Naive B cell (primary cell): ENCODE measurements around the gene RPS21. TPM values are rescaled to one million over a fixed set of nuclear protein-coding genes. Genes with fewer than 3 reads are reported as not detected.

Experiments used
- ATAC-seq, 2 donors: fragments of 150-1000 bp; cut with Tn5 transposase; 2 replicates each; pipeline ENCODE4 v1.10.0; 2021; ENCODE audit warnings: low read depth in 2 of 2, mild to moderate bottlenecking in 2 of 2, moderate library complexity in 2 of 2
- DNase-seq: peaks from one replicate; pipeline ENCODE4 v3.0.0; 2022
- H3K27ac Mint-ChIP-seq, 6 donors: one replicate each; pipeline ENCODE4 v1.8.0; 2020 to 2022; ENCODE audit warnings: mild to moderate bottlenecking in 6 of 6, mixed read lengths in 6 of 6, moderate library complexity in 5 of 6, inconsistent platforms in 2 of 6
- H3K27me3 Mint-ChIP-seq, 3 donors: one replicate each; pipeline ENCODE4 v1.8.0; 2021 to 2022; ENCODE audit warnings: mixed read lengths in 3 of 3, mild to moderate bottlenecking in 1 of 3
- H3K36me3 Mint-ChIP-seq, 2 donors: one replicate each; pipeline ENCODE4 v1.8.0; 2020 to 2022; ENCODE audit warnings: mixed read lengths in 2 of 2, inconsistent platforms in 1 of 2, mild to moderate bottlenecking in 1 of 2
- H3K4me1 Mint-ChIP-seq, 3 donors: one replicate each; pipeline ENCODE4 v1.8.0; 2020 to 2022; ENCODE audit warnings: mixed read lengths in 3 of 3, inconsistent platforms in 1 of 3, mild to moderate bottlenecking in 1 of 3, moderate library complexity in 1 of 3
- H3K4me3 Mint-ChIP-seq, 8 donors: one replicate each; pipeline ENCODE4 v1.8.0; 2020 to 2022; ENCODE audit warnings: mild to moderate bottlenecking in 8 of 8, mixed read lengths in 8 of 8, moderate library complexity in 8 of 8, inconsistent platforms in 2 of 8
- H3K9me3 Mint-ChIP-seq, 7 donors: one replicate each; pipeline ENCODE4 v1.8.0; 2020 to 2022; ENCODE audit warnings: mixed read lengths in 7 of 7, mild to moderate bottlenecking in 5 of 7, inconsistent platforms in 2 of 7, moderate library complexity in 1 of 7
- polyA plus RNA-seq, 6 donors: library from polyadenylated mRNA; unstranded; fragments of 300-500 nt; fragmentation: Illumina TruSeq; gene quantifications; one replicate each; pipeline ENCODE4 v1.2.3, GENCODE V29; 2021; ENCODE audit warnings: low read depth in 6 of 6

RPS21 gene
- polyA plus RNA-seq, 6 donors from 2014 or later = 1,712 to 3,127 (median 2,557) TPM

GRCh38 chr20:62382306-62383198, 4.4 kb upstream of the RPS21 start:
- peaks cover 0 to 6% (median 0%) of the 10 kb centered on the region in 7 donors for H3K9me3 Mint-ChIP-seq
- peak; percentile 82 for DNase-seq
- peaks cover 6 to 10% of the 10 kb centered on the region in 2 donors for H3K36me3 Mint-ChIP-seq
- peak overlapping the region in 3 of 8 donors; percentile 3 to 84 (median 56) for H3K4me3 Mint-ChIP-seq
- peaks cover 27 to 38% (median 35%) of the 10 kb centered on the region in 3 donors for H3K4me1 Mint-ChIP-seq
- peak; percentile 69 to 70 for ATAC-seq
- H3K27me3 Mint-ChIP-seq = no peaks in the 10 kb centered on the region
- peak overlapping the region; percentile 14 to 90 (median 42) for H3K27ac Mint-ChIP-seq

- DNase-seq = no peak
- Mint-ChIP-seq H3K4me3 (peak overlapping the region; percentile 88 to 96 (median 92)), H3K27ac (peak overlapping the region in 5 of 6 donors; percentile 70 to 96 (median 88)), H3K36me3 (peaks cover 0 to under 1% of the 10 kb centered on the region in 2 donors), H3K27me3 (no peaks in the 10 kb centered on the region), H3K4me1 (peaks cover 24 to 58% (median 52%) of the 10 kb centered on the region in 3 donors), H3K9me3 (no peaks in the 10 kb centered on the region)
- ATAC-seq = peak; percentile 15 to 16
Observed at GRCh38 chr20:62387219-62387913, 463 bp downstream of the RPS21 start.

GRCh38 chr20:62387933-62388635, 1.2 kb downstream of the RPS21 start:
- Mint-ChIP-seq H3K27me3 (no peaks in the 10 kb centered on the region), H3K36me3 (no peaks in the 10 kb centered on the region), H3K4me1 (peaks cover 21 to 52% (median 45%) of the 10 kb centered on the region in 3 donors), H3K9me3 (no peaks in the 10 kb centered on the region), H3K4me3 (peak overlapping the region; percentile 88 to 96 (median 92)), H3K27ac (peak overlapping the region in 4 of 6 donors; percentile 78 to 92 (median 86))
- DNase-seq (no peak), ATAC-seq (no peak)

GRCh38 chr20:62388839-62389600, 2.1 kb downstream of the RPS21 start:
- H3K27me3 Mint-ChIP-seq = no peaks in the 10 kb centered on the region
- H3K36me3 Mint-ChIP-seq = no peaks in the 10 kb centered on the region
- ATAC-seq (no peak), DNase-seq (no peak)
- H3K4me3 Mint-ChIP-seq = peak overlapping the region; percentile 74 to 96 (median 90)
- peaks cover 18 to 46% (median 40%) of the 10 kb centered on the region in 3 donors for H3K4me1 Mint-ChIP-seq
- H3K27ac Mint-ChIP-seq = peak overlapping the region in 4 of 6 donors; percentile 3 to 87 (median 86)
- no peaks in the 10 kb centered on the region for H3K9me3 Mint-ChIP-seq

GRCh38 chr20:62389601-62390087, 2.7 kb downstream of the RPS21 start:
- Mint-ChIP-seq H3K27ac (peak overlapping the region in 3 of 6 donors; percentile 3 to 87 (median 30)), H3K36me3 (no peaks in the 10 kb centered on the region), H3K4me1 (peaks cover 18 to 44% (median 40%) of the 10 kb centered on the region in 3 donors), H3K27me3 (no peaks in the 10 kb centered on the region), H3K9me3 (no peaks in the 10 kb centered on the region), H3K4me3 (peak overlapping the region in 3 of 8 donors; percentile 64 to 96 (median 96))
- ATAC-seq = no peak
- no peak for DNase-seq

- no peak for ATAC-seq
Observed at GRCh38 chr20:62390317-62391164, 3.6 kb downstream of the RPS21 start.

GRCh38 chr20:62391165-62392076, 4.5 kb downstream of the RPS21 start:
- peak overlapping the region in 2 of 6 donors; percentile 14 to 29 for H3K27ac Mint-ChIP-seq
- H3K4me3 Mint-ChIP-seq = no peak overlapping the region
- DNase-seq (no peak), ATAC-seq (no peak)
- H3K36me3 Mint-ChIP-seq = no peaks in the 10 kb centered on the region
- peaks cover 6 to 28% (median 25%) of the 10 kb centered on the region in 3 donors for H3K4me1 Mint-ChIP-seq
- no peaks in the 10 kb centered on the region for H3K27me3 Mint-ChIP-seq
- H3K9me3 Mint-ChIP-seq = no peaks in the 10 kb centered on the region

More at GRCh38 chr20:62390317-62391164, 3.6 kb downstream of the RPS21 start:
- DNase-seq = no peak
- Mint-ChIP-seq H3K27ac (peak overlapping the region in 3 of 6 donors; percentile 30 to 63 (median 31)), H3K36me3 (no peaks in the 10 kb centered on the region), H3K4me1 (peaks cover 12 to 37% (median 34%) of the 10 kb centered on the region in 3 donors), H3K27me3 (no peaks in the 10 kb centered on the region), H3K9me3 (no peaks in the 10 kb centered on the region), H3K4me3 (peak overlapping the region in 2 of 8 donors; percentile 50 to 96)

- no peak for DNase-seq
- Mint-ChIP-seq H3K4me1 (peaks cover 8 to 28% (median 26%) of the 10 kb centered on the region in 3 donors), H3K4me3 (peak overlapping the region in 1 of 8 donors; percentile 51), H3K9me3 (no peaks in the 10 kb centered on the region), H3K27ac (no peak overlapping the region), H3K36me3 (no peaks in the 10 kb centered on the region), H3K27me3 (no peaks in the 10 kb centered on the region)
- no peak for ATAC-seq
Observed at GRCh38 chr20:62392077-62392418, 5.1 kb downstream of the RPS21 start.

GRCh38 chr20:62392621-62393334, 5.9 kb downstream of the RPS21 start:
- Mint-ChIP-seq H3K27ac (no peak overlapping the region), H3K27me3 (no peaks in the 10 kb centered on the region), H3K9me3 (peaks cover 0 to 2% (median 0%) of the 10 kb centered on the region in 7 donors), H3K36me3 (peaks cover 0 to 3% of the 10 kb centered on the region in 2 donors), H3K4me1 (peaks cover 4 to 28% (median 24%) of the 10 kb centered on the region in 3 donors), H3K4me3 (no peak overlapping the region)
- ATAC-seq (no peak), DNase-seq (no peak)

- peaks cover 0 to 7% (median 0%) of the 10 kb centered on the region in 7 donors for H3K9me3 Mint-ChIP-seq
- no peak overlapping the region for H3K4me3 Mint-ChIP-seq
- peaks cover 0 to 8% of the 10 kb centered on the region in 2 donors for H3K36me3 Mint-ChIP-seq
- DNase-seq (no peak), ATAC-seq (no peak)
- no peaks in the 10 kb centered on the region for H3K27me3 Mint-ChIP-seq
- peak overlapping the region in 1 of 6 donors; percentile 49 for H3K27ac Mint-ChIP-seq
- H3K4me1 Mint-ChIP-seq = peaks cover 7 to 23% (median 20%) of the 10 kb centered on the region in 3 donors
Observed at GRCh38 chr20:62393335-62393665, 6.4 kb downstream of the RPS21 start.
